Fibroblast of skin of right biceps (primary cell): Measurements from ENCODE around the gene CGA.
A peak's percentile ranks its signal among the peaks of the same experiment; 100 is the strongest.

ENCODE experiments used
- DNase-seq: peaks from one replicate; pipeline ENCODE4 v3.0.0-alpha.2; 2013

CGA gene

DNA sequence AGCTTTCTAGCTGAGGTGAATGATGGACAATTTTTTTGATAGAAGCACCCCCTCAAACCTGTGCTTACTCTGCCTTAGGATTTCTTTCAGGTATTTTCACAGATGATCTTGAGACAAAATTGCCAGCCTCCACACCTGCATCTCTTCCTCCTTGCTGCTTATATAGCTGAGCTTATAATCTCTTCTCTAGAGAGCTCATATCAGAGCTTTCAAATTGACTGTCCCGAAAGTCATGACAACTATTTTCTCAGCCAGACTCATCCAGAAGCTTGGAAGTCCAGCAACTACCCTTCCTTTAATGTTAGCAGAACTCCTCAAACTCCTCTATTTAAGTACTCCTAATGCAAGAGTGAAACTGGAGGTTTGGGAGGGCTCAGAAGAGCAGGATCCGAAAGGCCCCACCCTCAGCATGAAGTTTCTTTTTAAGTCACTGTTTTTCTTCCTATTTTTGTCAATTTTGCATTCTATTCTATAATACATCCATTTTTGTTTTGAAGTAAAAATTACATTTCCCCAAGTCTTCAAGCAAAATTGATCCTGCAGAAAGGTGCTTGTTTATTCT, 12.7 kb downstream of the CGA start:
- DNase-seq: no peak

DNA sequence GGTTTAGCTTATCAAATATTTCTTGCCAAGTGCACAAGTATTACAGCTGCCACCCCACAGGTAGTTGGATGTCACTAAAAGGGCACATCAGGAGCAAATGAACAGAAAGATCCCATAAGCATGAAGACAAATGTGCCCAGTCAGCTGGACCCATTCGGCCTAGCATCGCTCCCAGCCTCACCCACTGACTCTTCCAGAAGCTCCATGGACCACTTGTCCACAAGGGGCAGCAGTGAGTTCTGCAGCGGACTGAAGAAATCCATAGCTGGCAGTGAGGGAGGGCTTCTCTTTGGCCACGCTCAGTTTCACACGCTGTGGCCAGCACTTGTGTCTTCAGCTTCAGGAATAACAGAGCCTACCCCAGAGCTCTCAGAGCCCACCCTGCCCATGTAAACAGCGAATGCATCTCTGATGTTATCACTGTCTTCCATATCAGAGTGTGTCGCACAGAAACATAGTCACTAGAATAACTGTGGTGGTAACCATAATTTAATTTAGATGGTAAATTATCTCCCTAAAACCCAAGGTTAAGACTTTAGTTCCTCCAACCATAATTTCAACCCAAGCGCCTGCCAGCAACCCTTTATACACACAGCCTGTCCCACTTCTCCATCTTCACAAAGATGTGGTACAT, 15.8 kb downstream of the CGA start:
- DNase-seq: peak; percentile 53

DNA sequence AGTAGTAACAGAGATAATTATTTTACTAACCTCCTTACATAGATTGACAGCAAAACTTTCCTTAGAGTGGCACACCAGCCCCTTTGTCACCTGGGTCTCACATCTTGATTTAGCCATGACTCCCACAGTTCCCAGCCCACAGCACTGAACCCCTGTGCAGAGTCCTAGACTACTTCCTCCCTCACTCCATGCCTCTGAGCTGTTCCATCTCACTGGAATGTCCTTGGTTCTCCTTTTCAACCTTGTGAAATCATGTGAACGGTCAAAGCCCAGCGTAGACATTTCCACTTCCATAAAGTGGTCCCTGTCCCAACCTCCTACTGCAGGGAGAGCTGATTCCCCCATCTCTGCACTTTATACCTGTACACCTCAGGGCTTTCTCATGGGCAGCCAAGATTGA, 19.7 kb downstream of the CGA start:
- DNase-seq: no peak

DNA sequence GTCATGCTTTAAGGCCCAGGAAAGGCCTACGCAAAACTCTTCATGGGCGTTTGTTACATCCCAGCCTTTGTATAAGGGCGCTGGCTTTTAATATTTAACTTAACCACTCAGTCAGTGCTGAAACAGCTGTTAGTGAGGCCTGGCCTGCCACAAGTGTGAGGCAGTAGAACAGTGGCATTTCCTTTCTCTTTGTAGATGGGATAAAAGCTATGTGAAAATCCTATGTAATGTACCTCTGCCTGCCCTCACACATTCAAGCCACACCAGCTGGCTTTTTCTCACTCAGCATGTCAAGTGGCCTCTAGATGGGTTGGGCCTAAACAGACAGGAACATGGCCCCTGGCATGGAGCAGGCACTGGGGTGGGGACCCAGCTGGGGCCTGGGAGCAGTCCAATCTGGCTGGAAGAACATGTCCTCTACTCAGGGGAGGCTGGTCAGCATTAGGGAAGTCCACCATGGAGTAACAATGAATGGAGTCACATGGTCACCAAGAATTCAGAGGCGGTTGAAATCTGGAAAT, 20.7 kb downstream of the CGA start:
- no peak for DNase-seq

DNA sequence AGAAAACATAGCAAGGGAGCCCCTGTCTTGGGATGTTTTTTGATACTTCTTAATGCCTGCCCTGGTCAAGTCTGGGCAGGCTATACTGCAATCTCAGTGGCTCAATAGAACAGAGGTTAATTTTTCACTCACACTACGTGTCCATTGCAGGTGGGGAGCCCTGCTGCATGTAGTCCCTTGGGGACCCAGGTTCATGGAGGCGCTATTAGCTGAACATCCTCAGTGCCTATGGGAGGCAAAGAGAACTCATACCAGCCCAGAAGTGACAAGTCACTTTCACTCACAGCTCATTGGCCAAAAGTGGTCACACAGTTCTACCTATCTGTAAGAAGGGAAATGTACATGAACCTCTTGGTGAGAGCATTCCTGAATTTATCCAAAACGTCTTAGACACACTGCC, 23.2 kb downstream of the CGA start:
- DNase-seq: no peak

DNA sequence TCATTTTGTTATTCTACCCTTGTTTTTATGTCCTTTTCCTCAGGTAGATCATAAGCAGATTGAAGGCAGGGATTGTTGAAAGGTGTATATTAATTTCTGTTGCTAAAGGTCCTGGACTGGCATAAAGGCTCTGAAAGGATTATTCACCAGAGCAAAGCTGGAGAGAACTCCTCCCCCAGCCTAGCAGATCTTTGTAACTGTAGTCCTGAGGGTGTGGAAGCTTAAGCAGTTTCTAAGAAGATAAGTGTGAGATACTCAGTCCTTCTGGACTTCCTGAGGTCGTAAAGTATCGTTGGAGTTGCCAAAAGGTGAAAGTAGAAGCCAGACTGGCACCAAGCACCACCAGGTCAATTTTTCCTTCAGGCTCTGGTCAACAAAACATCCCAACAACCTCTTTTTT, 24.2 kb downstream of the CGA start:
- no peak for DNase-seq

DNA sequence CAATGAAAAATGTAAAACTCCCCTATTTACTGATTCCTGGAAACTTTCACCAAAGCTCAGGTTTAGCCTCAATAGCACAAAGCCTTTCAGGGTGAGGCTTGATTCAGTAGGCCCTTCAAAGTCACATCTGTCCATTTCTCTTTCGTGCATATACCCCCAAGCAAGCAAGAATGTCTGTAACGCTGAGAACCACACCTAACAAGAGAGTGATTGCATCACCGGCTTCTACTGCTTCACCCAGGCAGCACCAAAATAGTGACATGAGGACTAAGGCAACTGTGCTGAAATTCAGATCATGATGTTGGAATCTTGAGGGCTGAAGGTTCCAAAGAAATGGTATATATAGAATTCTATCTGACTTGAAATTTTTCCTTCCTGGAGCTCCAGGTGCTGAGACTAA, 26.1 kb downstream of the CGA start:
- no peak for DNase-seq

DNA sequence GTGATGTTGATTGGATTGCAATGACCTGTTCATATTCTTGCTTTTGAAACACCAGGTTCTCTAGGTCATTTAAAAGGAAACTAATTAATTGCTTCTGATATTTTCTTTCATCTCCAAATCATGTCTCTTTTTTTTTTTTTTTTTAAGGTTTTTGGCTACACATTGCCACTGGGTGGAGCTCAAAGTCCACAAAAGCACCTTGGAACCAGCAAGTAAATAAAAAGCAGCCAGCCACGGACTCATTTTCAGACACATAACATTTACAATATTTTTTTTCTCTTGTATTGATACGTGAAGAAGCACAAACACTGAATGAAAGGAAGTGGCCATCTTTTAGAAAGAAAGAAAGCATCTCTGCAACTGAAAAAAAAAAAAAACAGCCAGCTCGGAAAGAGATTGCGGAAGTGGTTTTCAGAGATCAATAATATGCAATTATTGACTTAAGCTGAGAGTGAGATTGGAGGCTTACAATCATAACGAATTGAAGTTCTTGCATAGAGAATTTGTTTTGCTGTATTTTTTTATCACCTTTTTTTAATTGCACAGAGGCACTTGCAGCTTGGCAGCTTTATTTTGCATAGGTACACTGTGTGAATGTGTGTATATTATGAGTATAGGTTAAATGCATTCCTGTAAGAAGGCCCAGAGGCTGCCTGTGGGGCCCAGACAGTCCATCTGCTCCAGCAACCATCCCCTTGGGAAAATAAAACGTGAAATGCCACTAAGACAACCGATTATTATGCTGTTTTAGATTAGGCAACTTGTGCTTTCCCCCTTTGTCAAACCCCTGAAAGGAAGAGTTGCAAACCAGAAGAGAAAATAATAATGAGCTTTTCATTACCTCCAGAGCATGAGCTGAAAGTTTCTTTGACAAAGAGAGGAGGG, 28.2 kb downstream of the CGA start:
- DNase-seq: peak; percentile 57

DNA sequence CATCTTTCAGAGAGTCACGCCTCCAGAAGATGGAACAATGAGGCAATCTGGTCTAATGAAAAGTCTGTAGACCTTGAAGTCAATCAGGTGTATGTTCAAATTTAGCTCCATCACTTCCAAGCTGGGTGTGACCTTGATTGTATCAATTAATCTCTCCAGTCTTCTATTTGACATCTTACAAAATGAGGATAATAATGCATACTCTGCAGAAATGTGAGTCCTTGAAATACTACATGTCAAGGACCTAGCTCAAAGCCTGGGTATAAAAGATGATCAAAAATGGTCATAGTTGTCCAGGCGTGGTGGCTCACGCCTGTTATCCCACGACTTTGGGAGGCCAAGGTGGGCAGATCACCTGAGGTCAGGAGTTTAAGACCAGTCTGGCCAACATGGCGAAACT, 29.8 kb downstream of the CGA start:
- DNase-seq: no peak

DNA sequence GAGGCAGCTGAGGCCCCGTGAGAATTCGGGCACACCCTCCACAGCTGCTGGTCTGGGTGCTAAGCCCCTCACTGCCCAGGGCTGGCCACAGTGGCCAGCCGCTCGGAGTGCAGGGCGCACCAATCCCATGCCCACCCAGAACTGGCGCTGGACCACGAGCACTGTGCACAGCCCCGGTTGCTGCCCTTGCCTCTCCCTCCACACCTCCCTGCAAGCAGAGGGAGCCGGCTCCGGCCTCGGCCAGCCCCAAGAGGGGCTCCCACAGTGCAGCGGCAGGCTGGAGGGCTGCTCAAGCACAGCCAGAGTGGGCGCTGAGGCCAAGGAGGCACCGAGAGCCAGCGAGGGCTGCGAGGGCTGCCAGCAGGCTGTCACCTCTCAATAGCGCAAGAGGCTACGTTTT, 35.0 kb downstream of the CGA start:
- no peak for DNase-seq

DNA sequence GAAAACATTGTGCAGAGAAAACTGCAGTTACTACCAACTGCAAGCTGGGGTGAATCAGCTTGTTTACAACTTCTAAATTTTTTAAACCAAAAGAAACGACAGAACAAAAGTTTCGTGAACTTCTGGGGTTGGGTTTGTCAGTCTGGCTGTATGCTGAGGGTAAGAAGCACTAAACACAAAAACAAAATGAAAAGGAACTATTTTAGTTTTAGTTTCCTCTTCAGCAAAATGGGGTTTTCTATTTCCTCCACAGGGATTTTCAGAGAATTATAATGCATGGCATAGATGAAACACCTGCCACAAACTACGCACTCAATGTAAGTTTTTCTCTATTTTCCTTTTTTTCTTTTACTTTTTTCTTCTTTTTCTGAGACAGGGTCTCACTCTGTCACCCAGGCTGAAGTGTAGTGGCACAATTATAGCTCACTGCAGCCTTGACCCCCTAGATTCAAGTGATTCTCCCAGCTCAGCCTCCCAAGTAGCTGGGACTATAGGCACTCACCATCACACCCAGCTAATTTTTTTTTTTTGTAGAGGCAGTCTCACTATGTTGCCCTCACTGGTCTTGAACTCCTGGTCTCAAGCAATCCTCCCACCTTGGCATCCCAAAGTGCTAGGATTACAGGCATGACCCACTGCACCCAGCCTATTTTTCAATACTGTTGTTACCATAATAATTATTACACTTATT, 40.6 kb downstream of the CGA start:
- no peak for DNase-seq

DNA sequence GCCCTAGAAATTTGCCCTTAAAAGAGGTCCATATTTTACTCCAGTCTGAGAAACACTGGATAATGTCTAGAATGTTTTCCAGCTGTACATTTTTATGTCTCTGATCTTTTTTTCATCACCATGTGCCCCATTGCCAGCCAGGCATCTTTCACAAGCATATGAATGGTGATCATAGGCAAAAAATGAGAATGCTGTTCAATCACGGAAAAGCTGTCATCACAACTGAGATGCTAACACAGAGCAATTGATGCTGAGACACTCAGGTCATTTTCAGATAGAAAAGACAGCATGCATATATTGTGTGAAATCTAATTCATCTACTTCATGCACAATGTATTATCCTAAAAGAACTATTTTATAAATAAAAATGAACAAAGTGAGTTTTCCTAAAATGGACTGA, 41.6 kb downstream of the CGA start:
- no peak for DNase-seq

DNA sequence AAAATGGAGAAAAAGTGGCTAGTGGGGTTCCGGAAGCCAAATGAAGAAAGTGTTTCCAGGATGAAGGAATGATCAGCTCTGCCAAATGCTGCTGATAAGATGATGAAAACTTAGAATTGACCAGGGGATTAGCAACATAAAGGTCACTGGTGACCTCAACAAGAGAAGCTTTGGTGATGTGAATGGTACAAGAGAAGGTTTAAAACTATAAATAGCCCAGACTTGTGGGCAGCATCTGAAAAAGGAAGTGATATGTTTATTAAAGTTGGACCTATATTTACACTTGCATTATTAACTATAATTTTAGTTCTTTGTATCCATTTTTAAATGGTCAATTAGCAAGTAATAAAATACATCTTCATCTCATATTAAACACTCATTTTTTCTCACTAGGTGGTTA, 45.1 kb downstream of the CGA start:
- no peak for DNase-seq

DNA sequence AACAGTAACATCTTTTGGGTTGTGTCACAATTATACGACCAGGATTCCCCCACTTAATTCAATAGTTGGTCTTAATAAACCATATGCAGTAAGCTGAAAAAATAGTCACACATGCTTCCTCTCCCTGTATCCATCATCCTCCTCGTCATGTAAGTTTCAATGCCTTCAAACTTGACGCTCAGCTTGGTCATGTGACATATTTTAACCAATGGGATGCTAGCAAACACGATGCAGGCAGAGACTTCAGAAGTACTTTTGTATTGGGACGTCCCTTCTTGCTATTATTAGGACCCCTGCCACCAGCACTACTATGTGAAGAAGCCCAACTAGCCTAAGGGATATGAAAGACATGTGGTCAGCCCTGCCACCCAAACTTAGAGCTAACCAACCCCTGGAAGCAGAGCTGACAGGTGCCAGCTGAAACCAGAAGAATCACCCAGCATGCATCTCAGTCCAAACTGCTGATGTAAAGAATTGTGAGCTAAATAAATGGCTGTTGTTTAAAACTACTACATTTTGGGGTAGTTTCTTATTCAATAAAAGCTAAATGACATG, 49.3 kb downstream of the CGA start:
- no peak for DNase-seq

DNA sequence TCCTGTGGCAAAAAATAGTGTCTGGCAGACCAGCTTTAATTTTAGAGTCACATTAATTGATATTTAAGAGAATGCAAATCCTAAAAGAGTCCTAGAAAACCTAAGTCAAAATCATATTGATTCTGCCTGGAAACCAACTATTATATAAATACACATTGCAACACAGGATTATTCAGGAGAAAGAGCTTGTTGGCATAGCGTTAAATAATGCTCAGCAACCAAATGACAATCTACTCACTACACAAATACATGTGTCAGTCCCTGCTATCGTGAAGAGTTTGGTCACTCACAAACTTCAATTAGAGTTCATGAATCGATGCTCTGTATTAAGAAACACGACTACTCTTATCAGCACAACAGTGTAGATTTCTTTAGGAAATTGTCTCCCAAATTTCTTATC, 54.2 kb downstream of the CGA start:
- no peak for DNase-seq
